Measurements from ENCODE around the gene NFATC3. TPM values are rescaled to one million over a fixed set of nuclear protein-coding genes. Genes with fewer than 3 reads are reported as not detected.

The NFATC3 gene
- total and polyA plus RNA-seq, 10 donors = 12.4 to 89.7 (median 67.2) TPM

DNA sequence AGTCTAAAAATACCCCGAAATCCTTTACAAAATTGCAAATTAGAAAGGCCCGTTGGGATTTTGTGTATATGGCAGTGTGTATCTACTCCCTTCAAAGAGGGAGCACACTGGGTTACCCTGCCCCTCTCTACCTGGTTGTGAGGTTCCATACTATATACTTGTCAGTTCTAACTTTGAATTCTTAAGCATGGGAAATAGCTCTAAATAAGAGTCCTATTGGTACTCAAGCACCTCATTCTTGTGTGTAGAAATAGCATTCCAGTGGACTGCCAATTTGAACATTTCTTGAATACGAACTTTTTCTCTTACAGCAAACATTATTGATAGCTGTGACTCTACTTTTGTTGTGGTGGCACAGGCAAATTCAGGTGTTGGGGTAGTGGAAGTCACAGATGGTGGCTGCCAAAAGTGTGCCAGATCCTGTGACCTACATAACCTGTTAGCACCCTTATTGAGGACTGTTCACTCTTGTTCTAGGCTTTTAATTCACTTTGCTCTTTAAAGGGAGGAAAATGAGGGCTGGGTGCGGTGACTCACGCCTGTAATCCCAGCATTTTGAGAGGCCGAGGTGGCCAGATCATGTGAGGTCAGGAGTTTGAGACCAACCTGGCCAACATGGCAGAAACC lies 134.7 kb downstream of the NFATC3 start:
- Histone ChIP-seq H3K36me3 (peaks cover 0 to 77% (median 16%) of the 10 kb centered on the region in 6 donors), H3K9me3 (no peaks in the 10 kb centered on the region), H3K27me3 (replicated peaks in 1 of 7) (no peaks in the 10 kb centered on the region), H3K27ac (no peak overlapping the region), H3K4me3 (no peak overlapping the region), H3K4me1 (no peaks in the 10 kb centered on the region)
- DNase-seq = no peak
- intact Hi-C loops (cut with DNase I; ENCODE audit: low total_unique reads) = loop anchor here (10.0 kb wide), 1 partner anchor 125 kb away; no protein-coding TSS in a partner anchor
- WGBS, 5 donors = 85 to 94% (median 91%) methylated on average over 6 of the region's 6 CpGs
- TF ChIP-seq, protein P1, sequence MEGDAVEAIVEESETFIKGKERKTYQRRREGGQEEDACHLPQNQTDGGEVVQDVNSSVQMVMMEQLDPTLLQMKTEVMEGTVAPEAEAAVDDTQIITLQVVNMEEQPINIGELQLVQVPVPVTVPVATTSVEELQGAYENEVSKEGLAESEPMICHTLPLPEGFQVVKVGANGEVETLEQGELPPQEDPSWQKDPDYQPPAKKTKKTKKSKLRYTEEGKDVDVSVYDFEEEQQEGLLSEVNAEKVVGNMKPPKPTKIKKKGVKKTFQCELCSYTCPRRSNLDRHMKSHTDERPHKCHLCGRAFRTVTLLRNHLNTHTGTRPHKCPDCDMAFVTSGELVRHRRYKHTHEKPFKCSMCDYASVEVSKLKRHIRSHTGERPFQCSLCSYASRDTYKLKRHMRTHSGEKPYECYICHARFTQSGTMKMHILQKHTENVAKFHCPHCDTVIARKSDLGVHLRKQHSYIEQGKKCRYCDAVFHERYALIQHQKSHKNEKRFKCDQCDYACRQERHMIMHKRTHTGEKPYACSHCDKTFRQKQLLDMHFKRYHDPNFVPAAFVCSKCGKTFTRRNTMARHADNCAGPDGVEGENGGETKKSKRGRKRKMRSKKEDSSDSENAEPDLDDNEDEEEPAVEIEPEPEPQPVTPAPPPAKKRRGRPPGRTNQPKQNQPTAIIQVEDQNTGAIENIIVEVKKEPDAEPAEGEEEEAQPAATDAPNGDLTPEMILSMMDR (IDR thresholded peaks at IDR 0.05 in 8 of 11, conservative IDR thresholded peaks at IDR 0.05 in 3 of 11) = no peak
- TF ChIP-seq POLR2AphosphoS5 (IDR thresholded peaks at IDR 0.05) = no peak

DNA sequence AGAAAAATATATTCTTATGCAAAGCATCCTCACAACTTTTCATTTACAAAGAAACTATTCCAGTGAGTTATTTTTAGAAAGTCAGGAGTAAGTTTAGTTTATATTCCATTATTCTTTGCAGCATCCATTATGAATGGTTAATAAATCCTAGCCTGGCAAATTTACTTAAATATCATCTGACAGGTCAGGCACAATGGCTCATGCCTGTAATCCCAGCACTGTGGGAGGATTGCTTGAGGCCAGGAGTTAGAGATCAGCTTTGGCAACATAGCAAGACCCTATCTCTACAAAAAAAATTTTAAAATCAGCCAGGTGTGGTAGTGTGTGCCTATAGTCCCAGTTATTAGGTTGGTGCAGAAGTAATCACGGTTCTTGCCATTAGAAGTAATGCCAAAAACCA lies 137.9 kb downstream of the NFATC3 start:
- TF ChIP-seq POLR2A (IDR thresholded peaks at IDR 0.05) = no peak
- TF ChIP-seq, protein P1 (IDR thresholded peaks at IDR 0.05 in 8 of 11, conservative IDR thresholded peaks at IDR 0.05 in 3 of 11) = no peak
- TF ChIP-seq POLR2AphosphoS5 (IDR thresholded peaks at IDR 0.05) = no peak
- intact Hi-C loops (cut with DNase I; ENCODE audit: low total_unique reads) = loop anchor here (10.0 kb wide), 1 partner anchor 128 kb away; no protein-coding TSS in a partner anchor
- H3K4me1 ChIP-seq = peaks cover 8 to 21% (median 11%) of the 10 kb centered on the region in 6 donors

DNA sequence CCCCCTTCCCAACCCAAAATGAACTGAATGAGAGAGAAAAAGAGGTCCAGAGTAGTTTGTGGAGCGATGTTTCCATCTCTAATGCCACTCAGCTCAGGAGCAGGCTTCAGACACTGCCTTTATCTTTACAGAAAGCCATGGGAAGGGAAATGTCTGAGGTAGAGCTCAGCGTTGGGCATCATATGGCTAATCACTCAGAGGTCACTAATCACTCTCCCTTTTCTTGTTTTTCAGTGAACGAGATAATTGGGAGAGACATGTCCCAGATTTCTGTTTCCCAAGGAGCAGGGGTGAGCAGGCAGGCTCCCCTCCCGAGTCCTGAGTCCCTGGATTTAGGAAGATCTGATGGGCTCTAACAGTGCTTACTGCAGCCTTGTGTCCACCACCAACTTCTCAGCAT lies 140.9 kb downstream of the NFATC3 start:
- intact Hi-C loops (cut with DNase I; ENCODE audit: low total_unique reads) = loop anchor here (10.0 kb wide), 1 partner anchor 131 kb away; no protein-coding TSS in a partner anchor
- Histone ChIP-seq H3K4me3 (no peak overlapping the region), H3K4me1 (peaks cover 9 to 39% (median 13%) of the 10 kb centered on the region in 6 donors), H3K36me3 (peaks cover 0 to 72% (median 31%) of the 10 kb centered on the region in 6 donors), H3K27me3 (replicated peaks in 1 of 7) (no peaks in the 10 kb centered on the region), H3K27ac (peak overlapping the region in 3 of 8 donors; percentile 7 to 57 (median 18)), H3K9me3 (no peaks in the 10 kb centered on the region)
- DNase-seq = no peak
- 80 to 94% (median 90%) methylated on average over 4 of the region's 4 CpGs for WGBS, 5 donors
- TF ChIP-seq, protein P1 (IDR thresholded peaks at IDR 0.05 in 8 of 11, conservative IDR thresholded peaks at IDR 0.05 in 3 of 11) = no peak
- no peak for TF ChIP-seq POLR2AphosphoS5 (IDR thresholded peaks at IDR 0.05)
- no peak for TF ChIP-seq POLR2A (IDR thresholded peaks at IDR 0.05)

More for the DNA sequence above, 137.9 kb downstream of the NFATC3 start:
- no peak for DNase-seq
- 90 to 100% (median 93%) methylated on average over 1 of the region's 1 CpG for WGBS, 5 donors
- Histone ChIP-seq H3K4me3 (no peak overlapping the region), H3K27me3 (replicated peaks in 1 of 7) (no peaks in the 10 kb centered on the region), H3K27ac (no peak overlapping the region), H3K9me3 (no peaks in the 10 kb centered on the region), H3K36me3 (peaks cover 0 to 78% (median 24%) of the 10 kb centered on the region in 6 donors)

DNA sequence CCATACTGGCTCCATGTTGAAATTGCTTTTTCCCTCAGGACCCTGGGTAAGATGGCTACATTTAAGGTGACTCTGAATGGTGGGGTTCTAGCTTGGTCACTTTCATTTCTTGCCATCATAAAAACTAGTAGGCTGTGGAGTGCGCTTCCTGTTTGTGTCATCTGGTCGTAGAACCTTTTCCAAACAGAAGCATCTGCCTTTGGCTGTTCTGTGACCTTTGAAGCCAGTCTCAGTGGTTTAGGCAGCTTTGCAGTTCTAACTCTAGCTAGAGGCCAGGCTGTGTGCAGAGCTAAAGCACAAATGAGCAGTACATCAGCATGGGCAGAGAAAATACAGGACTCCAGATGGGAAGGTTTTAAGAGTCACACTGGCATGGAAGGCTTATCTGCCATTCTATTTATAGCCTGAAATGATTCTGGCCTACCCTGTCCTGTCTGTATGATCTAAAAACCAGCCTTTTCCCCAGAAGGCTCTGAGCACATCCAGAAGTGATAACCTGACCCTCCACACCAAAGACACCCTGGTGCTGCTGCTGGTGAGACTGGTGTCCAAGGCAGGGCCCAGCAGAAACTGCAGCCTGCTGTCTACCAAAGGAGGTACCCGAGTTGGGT lies 142.1 kb downstream of the NFATC3 start:
- Histone ChIP-seq H3K4me3 (no peak overlapping the region), H3K27ac (peak overlapping the region in 5 of 8 donors; percentile 30 to 75 (median 36)), H3K4me1 (peaks cover 9 to 39% (median 13%) of the 10 kb centered on the region in 6 donors), H3K27me3 (replicated peaks in 1 of 7) (no peaks in the 10 kb centered on the region), H3K36me3 (peaks cover 0 to 75% (median 25%) of the 10 kb centered on the region in 6 donors), H3K9me3 (no peaks in the 10 kb centered on the region)
- intact Hi-C loops (cut with DNase I; ENCODE audit: low total_unique reads) = loop anchor here (10.0 kb wide), 1 partner anchor 132 kb away; no protein-coding TSS in a partner anchor
- WGBS, 5 donors = 43 to 53% (median 48%) methylated on average over 3 of the region's 3 CpGs
- TF ChIP-seq POLR2AphosphoS5 (IDR thresholded peaks at IDR 0.05) (no peak), POLR2A (IDR thresholded peaks at IDR 0.05) (no peak)
- TF ChIP-seq, protein P1 (IDR thresholded peaks at IDR 0.05 in 8 of 11, conservative IDR thresholded peaks at IDR 0.05 in 3 of 11) = no peak
- no peak for DNase-seq

Measured in spleen (tissue), 11 donors.